BLaER1 treated with 17β-estradiol and CSF1 and Interleukin-3, amounts not matched to agents 10 nM and 100 nM (cell line): ENCODE measurements around the gene KCNA4.
A peak's percentile ranks its signal among the peaks of the same experiment; 100 is the strongest.
"Not testable (repeated sequence)": the region's sequence is repeated elsewhere in the genome, so short reads cannot be mapped to it uniquely, and the experiment has no call there.

Experiments used
- H3K27ac ChIP-seq, 11 experiments: shearing (Covaris generic); formaldehyde crosslinking; 2 replicates each; pipeline ENCODE4 v1.8.1; 2022
- H3K27me3 ChIP-seq, 11 experiments: shearing (Covaris generic); formaldehyde crosslinking; 2 replicates each; pipeline ENCODE4 v1.8.1; 2022
- H3K36me3 ChIP-seq, 11 experiments: shearing (Covaris generic); formaldehyde crosslinking; 2 replicates each; pipeline ENCODE4 v1.8.1; 2022
- H3K4me1 ChIP-seq, 10 experiments: shearing (Covaris generic); formaldehyde crosslinking; 2 replicates each; pipeline ENCODE4 v1.8.1; 2022
- H3K4me2 ChIP-seq, 11 experiments: shearing (Covaris generic); formaldehyde crosslinking; 2 replicates each; pipeline ENCODE4 v1.8.1; 2022
- H3K4me3 ChIP-seq, 10 experiments: shearing (Covaris generic); formaldehyde crosslinking; 2 replicates each; pipeline ENCODE4 v1.8.1; 2022
- H3K9ac ChIP-seq, 11 experiments: shearing (Covaris generic); formaldehyde crosslinking; 2 replicates each; pipeline ENCODE4 v1.8.1; 2022
- H3K9me3 ChIP-seq, 11 experiments: shearing (Covaris generic); formaldehyde crosslinking; replicated peaks in 1 of 11; 2 replicates each; pipeline ENCODE4 v1.8.1; 2022
- H4K20me1 ChIP-seq, 11 experiments: shearing (Covaris generic); formaldehyde crosslinking; 2 replicates each; pipeline ENCODE4 v1.8.1; 2022
- Cebpa-rat ChIP-seq, 11 experiments: shearing (Covaris generic); IDR thresholded peaks; 2 replicates each; pipeline ENCODE4 v1.8.1; 2022

The KCNA4 gene

DNA sequence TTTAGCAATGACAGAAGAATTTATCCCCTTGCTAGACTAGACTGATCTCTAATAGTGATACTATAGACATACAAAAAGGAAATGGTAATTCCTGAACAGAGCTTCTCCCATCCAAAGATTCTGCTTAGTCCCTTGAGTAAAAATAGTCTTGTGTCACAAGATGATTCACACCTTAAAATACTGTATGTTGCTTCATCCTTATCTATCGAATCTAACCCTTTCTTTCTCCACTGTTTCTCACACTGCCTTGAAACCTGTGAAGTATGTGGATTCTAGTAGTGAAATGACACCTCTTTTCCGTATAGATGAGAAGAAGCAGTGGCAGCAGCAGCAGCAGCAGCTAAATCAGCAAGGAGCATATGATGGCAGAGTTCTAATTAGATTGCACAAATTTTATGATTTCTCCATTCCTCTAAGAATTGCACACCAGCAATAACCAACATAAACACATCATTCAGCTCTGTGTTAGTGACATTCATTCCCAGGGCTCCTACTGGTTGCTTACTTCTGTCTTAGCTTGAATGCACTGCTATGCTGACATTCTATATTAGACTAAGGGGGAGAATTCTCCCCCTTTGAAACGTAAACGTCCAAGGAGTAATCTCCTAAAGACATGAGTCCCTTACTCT is 14.6 kb downstream of the KCNA4 start:
- Histone ChIP-seq H3K27me3 (no peaks in the 10 kb centered on the region), H3K36me3 (no peaks in the 10 kb centered on the region), H3K4me1 (peaks cover 0 to 15% (median 4%) of the 10 kb centered on the region in 10 experiments; a peak in 5 of 20 replicates), H3K4me2 (peak overlapping the region in 1 of 11 experiments; percentile 17; a peak in 1 of 22 replicates), H4K20me1 (no peaks in the 10 kb centered on the region), H3K27ac (no peak overlapping the region), H3K4me3 (no peak overlapping the region), H3K9me3 (no peaks in the 10 kb centered on the region), H3K9ac (no peak overlapping the region)
- no peak for TF ChIP-seq Cebpa-rat (IDR thresholded peaks at IDR 0.05)

DNA sequence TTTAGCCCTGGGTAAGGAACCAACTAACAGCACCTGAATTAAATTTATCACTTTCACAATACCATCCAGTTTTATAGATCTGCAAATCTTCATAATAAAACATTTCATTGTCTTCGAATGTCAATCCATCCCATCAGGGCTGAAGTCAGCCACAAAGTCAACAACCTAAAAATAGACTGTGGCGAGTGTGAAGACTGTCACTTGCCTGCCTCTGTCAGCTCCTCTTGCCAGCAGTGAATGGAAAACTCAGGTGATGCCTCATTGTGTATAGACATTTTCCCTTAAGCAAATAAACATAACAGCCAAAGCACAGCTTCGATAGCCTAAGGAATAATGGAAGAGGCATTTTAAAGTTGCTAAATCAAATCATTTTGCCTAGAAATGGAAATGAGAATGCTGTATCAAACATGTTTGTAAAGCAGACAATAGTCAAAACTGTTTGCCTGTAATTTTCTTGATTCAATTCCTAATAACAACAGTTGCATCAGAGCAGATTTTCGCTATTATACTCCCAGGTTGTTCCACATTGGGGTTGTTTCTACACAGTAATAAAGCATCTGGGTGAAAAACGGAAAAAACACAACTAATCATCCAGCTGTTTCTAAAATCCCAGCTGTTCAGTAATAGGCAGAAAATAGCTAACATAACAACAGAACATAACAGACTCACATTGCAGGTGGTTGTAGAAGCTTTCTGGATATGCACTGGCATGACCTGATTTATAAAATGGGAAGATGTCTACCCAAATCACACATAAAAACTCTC is 15.7 kb downstream of the KCNA4 start:
- Histone ChIP-seq H3K27ac (no peak overlapping the region; a peak in 1 of 22 replicates), H3K36me3 (no peaks in the 10 kb centered on the region), H4K20me1 (no peaks in the 10 kb centered on the region), H3K4me3 (no peak overlapping the region), H3K9ac (no peak overlapping the region; a peak in 1 of 22 replicates), H3K4me1 (peaks cover 0 to 17% (median 4%) of the 10 kb centered on the region in 10 experiments; a peak in 7 of 20 replicates), H3K9me3 (no peaks in the 10 kb centered on the region), H3K4me2 (peak overlapping the region in 5 of 11 experiments; percentile 17 to 52 (median 34); a peak in 7 of 22 replicates), H3K27me3 (no peaks in the 10 kb centered on the region)
- no peak for TF ChIP-seq Cebpa-rat (IDR thresholded peaks at IDR 0.05)

DNA sequence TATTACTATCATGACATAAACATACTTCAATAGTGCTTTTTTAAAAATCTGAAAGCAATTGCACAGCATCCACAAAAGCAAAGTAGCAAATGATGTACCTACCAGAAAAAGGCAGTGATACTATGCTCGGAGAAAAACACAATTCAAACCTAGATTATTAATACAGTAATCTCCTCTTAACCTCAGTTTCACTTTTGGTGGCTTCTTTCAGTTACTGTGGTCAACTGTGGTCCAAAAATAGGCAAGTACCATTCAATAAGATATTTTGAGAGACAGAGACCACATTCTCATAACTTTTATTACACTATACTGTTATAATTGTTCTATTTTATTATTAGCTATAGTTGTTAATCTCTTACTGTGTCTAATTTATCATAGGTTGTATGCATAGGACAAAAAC is 20.8 kb downstream of the KCNA4 start:
- Histone ChIP-seq H3K27me3 (no peaks in the 10 kb centered on the region), H3K27ac (no peak overlapping the region), H3K4me3 (no peak overlapping the region), H3K9ac (no peak overlapping the region), H3K4me2 (peak overlapping the region in 3 of 11 experiments; percentile 13 to 27 (median 13); a peak in 3 of 22 replicates), H3K36me3 (no peaks in the 10 kb centered on the region), H4K20me1 (no peaks in the 10 kb centered on the region), H3K9me3 (peaks cover 0 to 13% (median 7%) of the 10 kb centered on the region in 11 experiments; a peak in 17 of 22 replicates), H3K4me1 (peaks cover 0 to 9% (median 1%) of the 10 kb centered on the region in 10 experiments; a peak in 7 of 20 replicates)
- TF ChIP-seq Cebpa-rat (IDR thresholded peaks at IDR 0.05) = no peak

DNA sequence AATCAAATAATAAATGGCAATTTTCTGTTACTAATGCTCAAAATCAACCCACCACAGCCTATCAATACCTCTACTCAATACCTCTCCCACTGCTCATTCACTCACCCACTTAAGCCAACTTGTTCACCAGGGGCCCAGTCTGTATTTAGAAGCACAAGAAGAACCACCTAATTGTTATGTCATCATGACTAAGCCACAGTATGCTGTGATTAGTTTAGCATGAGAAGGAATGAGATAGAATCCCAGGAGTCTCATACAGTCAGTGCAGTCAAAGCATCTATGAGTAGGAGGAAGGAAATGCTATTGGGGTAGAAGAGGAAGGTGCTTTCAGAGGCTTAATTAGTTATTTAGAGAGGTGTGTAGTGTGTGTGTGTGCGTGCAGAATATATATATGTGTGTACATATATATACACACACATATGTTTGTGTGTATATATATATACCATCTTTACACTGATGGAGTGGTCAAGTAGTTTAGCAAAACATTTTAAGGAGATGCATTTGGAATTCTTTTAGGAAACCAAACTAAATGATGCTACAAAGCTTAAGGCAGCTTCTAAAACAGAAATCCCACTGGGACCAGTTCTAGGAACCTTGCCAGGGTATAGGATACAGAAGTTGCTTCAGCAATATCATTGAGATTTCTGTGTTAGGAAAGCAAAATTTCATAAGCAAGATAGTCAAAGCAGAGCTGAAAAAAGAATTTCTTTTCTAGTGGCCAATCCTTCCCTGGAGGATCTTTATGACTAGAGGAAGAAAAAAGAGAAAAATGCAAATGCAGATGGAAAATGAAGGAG is 27.5 kb downstream of the KCNA4 start:
- no peak for TF ChIP-seq Cebpa-rat (IDR thresholded peaks at IDR 0.05)
- H3K27me3 ChIP-seq = no peaks in the 10 kb centered on the region
- 0 out of 22 replicates have a peak overlapping the region, but pooled peaks of 2 of the 11 experiments have one; percentile 3 to 16 for H3K4me2 ChIP-seq
- H3K4me3 ChIP-seq = no peak overlapping the region
- peaks cover 0 to 13% (median 7%) of the 10 kb centered on the region in 11 experiments; a peak in 17 of 22 replicates for H3K9me3 ChIP-seq
- H3K4me1 ChIP-seq = peaks cover 0 to 22% (median 10%) of the 10 kb centered on the region in 10 experiments; a peak in 10 of 20 replicates
- H3K27ac ChIP-seq = no peak overlapping the region
- no peak overlapping the region for H3K9ac ChIP-seq
- H3K36me3 ChIP-seq = no peaks in the 10 kb centered on the region
- H4K20me1 ChIP-seq = no peaks in the 10 kb centered on the region; a peak in 1 of 22 replicates

DNA sequence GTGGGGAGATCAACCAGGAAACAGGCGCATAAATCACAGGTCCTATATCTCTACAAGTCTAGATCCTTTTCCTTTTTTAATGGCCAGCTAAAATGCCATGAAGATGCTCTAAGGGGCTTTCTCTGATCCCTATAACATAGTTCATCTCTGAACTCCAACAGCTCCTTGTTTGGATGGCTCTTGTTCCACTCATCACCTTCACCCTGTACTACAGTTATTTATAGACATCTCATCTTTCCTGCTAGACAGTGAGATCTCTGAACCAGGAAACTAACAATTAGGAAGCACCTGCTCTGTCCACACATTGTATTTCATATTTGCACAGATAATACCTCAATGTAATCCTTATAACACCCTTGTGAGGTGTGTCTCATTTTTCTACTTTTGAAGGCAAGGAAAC is 31.6 kb downstream of the KCNA4 start:
- no peaks in the 10 kb centered on the region for H3K27me3 ChIP-seq
- no peaks in the 10 kb centered on the region for H3K9me3 ChIP-seq
- no peaks in the 10 kb centered on the region for H3K36me3 ChIP-seq
- no peak for TF ChIP-seq Cebpa-rat (IDR thresholded peaks at IDR 0.05)
- no peak overlapping the region for H3K27ac ChIP-seq
- H3K4me3 ChIP-seq = no peak overlapping the region
- peaks cover 0 to 28% (median 10%) of the 10 kb centered on the region in 10 experiments; a peak in 10 of 20 replicates for H3K4me1 ChIP-seq
- H3K4me2 ChIP-seq = peak overlapping the region in 7 of 11 experiments; percentile 10 to 61 (median 34); a peak in 11 of 22 replicates
- no peak overlapping the region for H3K9ac ChIP-seq
- no peaks in the 10 kb centered on the region; a peak in 1 of 22 replicates for H4K20me1 ChIP-seq

DNA sequence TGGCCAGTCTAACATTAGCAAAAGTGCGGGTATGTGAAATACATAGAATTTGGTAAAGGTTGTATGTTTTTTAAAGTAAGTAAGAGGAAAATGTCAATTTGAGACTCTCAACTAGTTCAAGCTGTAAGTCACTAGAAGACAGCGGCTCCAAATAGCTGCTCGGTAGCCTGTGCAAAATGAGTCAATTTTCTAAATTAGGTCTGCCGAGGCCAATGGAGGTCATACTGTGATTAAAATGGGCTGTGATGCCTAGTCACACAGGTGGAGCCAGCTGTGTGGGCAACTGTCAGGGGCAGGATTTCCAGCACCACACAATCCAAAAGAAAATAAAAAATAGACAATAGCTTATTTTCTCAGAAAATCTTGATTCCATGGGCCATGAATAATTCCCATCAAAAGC is 32.3 kb downstream of the KCNA4 start:
- Histone ChIP-seq H3K9me3 (no peaks in the 10 kb centered on the region), H3K27me3 (no peaks in the 10 kb centered on the region), H3K36me3 (no peaks in the 10 kb centered on the region), H3K4me1 (peaks cover 0 to 28% (median 9%) of the 10 kb centered on the region in 10 experiments; a peak in 10 of 20 replicates), H3K4me2 (peak overlapping the region in 5 of 11 experiments; percentile 10 to 61 (median 34); a peak in 5 of 22 replicates), H4K20me1 (no peaks in the 10 kb centered on the region; a peak in 1 of 22 replicates), H3K27ac (no peak overlapping the region), H3K4me3 (no peak overlapping the region), H3K9ac (no peak overlapping the region)
- no peak for TF ChIP-seq Cebpa-rat (IDR thresholded peaks at IDR 0.05)

DNA sequence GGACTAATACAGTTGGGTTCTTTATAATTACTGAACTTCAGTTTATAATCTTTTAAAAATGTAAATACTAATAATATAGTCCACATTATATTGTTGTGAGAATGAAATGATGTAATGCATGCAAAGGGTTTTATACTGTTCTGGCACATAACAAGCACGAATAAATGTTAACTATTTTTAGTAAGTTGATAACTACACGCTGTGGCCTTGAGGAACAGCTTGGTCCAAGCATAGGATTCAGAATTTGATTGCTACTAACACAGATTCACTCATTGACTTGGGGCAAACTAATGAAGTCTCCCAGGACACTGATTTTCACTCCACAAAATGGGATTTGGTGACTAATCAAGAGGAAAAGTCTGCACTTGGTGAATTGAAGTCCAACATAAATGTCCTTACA is 38.3 kb downstream of the KCNA4 start:
- no peak overlapping the region for H3K4me3 ChIP-seq

DNA sequence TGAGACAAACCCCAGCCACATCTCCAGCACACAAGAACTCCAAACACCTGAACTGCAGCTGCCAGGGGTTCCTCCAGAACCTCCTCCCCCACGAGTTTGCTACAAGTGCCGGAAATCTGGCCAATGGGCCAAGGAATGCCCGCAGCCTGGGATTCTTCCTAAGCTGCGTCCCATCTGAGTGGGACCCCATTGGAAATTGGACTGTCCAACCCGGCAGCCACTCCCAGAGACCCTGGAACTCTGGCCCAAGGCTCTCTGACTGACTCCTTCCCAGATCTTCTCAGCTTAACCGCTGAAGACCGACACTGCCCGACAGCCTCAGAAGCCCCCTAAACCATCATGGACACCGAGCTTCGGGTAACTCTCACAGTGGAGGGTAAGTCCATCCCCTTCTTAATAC is 41.2 kb downstream of the KCNA4 start:
- not testable (repeated sequence) for H3K36me3 ChIP-seq, H3K9me3 ChIP-seq, H3K27me3 ChIP-seq, H3K4me2 ChIP-seq, H4K20me1 ChIP-seq, H3K4me3 ChIP-seq, H3K9ac ChIP-seq, H3K27ac ChIP-seq, H3K4me1 ChIP-seq

More for the DNA sequence above, 38.3 kb downstream of the KCNA4 start:
- no peak overlapping the region for H3K27ac ChIP-seq
- no peaks in the 10 kb centered on the region for H4K20me1 ChIP-seq
- H3K4me2 ChIP-seq = no peak overlapping the region
- H3K36me3 ChIP-seq = no peaks in the 10 kb centered on the region
- no peak overlapping the region for H3K9ac ChIP-seq
- no peaks in the 10 kb centered on the region for H3K27me3 ChIP-seq
- no peaks in the 10 kb centered on the region; a peak in 1 of 22 replicates for H3K9me3 ChIP-seq
- H3K4me1 ChIP-seq = peaks cover 0 to 8% (median 0%) of the 10 kb centered on the region in 10 experiments; a peak in 4 of 20 replicates
- no peak for TF ChIP-seq Cebpa-rat (IDR thresholded peaks at IDR 0.05)

DNA sequence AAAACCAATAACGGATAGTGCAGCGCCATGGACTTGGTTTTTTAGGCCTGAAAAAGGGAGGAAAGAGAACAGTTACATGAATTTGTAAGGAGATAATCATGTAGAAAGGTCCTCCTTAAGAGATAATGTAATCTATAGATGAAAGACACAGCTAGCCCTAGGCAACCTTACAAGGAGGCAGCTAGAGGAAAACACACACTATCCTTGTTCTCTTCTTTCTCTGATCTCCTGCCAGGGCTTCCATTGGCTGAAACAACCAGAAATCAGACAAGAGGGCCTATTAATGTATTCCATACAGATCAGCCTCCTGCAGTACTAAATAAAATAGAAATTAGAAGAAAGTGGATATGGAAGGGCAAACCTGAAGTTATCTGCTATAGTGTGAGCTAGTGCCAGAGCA is 53.0 kb downstream of the KCNA4 start:
- no peak for TF ChIP-seq Cebpa-rat (IDR thresholded peaks at IDR 0.05)
- no peaks in the 10 kb centered on the region for H3K4me1 ChIP-seq
- no peak overlapping the region for H3K27ac ChIP-seq
- H3K9ac ChIP-seq = no peak overlapping the region
- no peak overlapping the region for H3K4me3 ChIP-seq
- no peaks in the 10 kb centered on the region for H3K27me3 ChIP-seq
- no peaks in the 10 kb centered on the region for H4K20me1 ChIP-seq
- no peaks in the 10 kb centered on the region for H3K36me3 ChIP-seq
- H3K4me2 ChIP-seq = no peak overlapping the region
- no peaks in the 10 kb centered on the region for H3K9me3 ChIP-seq
